Astrocyte (in vitro differentiated cells and primary cell): ENCODE measurements around the gene UBE2R2. TPM values are rescaled to one million over a fixed set of nuclear protein-coding genes. Genes with fewer than 3 reads are reported as not detected.
"Not testable (repeated sequence)": the region's sequence is repeated elsewhere in the genome, so short reads cannot be mapped to it uniquely, and the experiment has no call there.

Experiments used
- DNase-seq: peaks from one replicate; pipeline ENCODE4 v3.0.0-alpha.2; 2010; ENCODE audit warnings: low read depth
- FAIRE-seq: peaks from 2 replicates; lab custom pipeline; 2011; peaks lifted over from hg19 to GRCh38; lab: Jason Lieb, UNC
- H2AFZ ChIP-seq: 2 replicates; pipeline ENCODE4 v1.6.0; 2012; ENCODE audit warnings: low read depth, low read length, inconsistent platforms
- H3K27ac ChIP-seq: 2 replicates; pipeline ENCODE4 v1.5.1; 2011; ENCODE audit warnings: low read depth, low read length, inconsistent platforms
- H3K27me3 ChIP-seq: 2 replicates; pipeline ENCODE4 v1.6.0; 2011; ENCODE audit warnings: low read length, inconsistent platforms; ENCODE audit not compliant: insufficient read depth
- H3K36me3 ChIP-seq: 2 replicates; pipeline ENCODE4 v1.5.1; 2011; ENCODE audit warnings: low read length, inconsistent platforms; ENCODE audit not compliant: insufficient read depth
- H3K4me1 ChIP-seq: 2 replicates; pipeline ENCODE4 v1.5.1; 2011; ENCODE audit warnings: low read length, inconsistent platforms; ENCODE audit not compliant: insufficient read depth
- H3K4me2 ChIP-seq: 2 replicates; pipeline ENCODE4 v1.6.0; 2012; ENCODE audit warnings: low read length, inconsistent platforms
- H3K4me3 ChIP-seq: 2 replicates; pipeline ENCODE4 v1.5.1; 2011; ENCODE audit warnings: low read depth, mild to moderate bottlenecking, low read length, inconsistent platforms; ENCODE audit not compliant: insufficient read depth
- H3K79me2 ChIP-seq: 2 replicates; pipeline ENCODE4 v1.6.0; 2012; ENCODE audit warnings: mild to moderate bottlenecking, low read length, inconsistent platforms; ENCODE audit not compliant: insufficient read depth
- H3K9ac ChIP-seq: 2 replicates; pipeline ENCODE4 v1.6.0; 2012; ENCODE audit warnings: mild to moderate bottlenecking, low read length, inconsistent platforms
- H3K9me3 ChIP-seq: 2 replicates; pipeline ENCODE4 v1.5.1; 2012; ENCODE audit warnings: low read depth, mild to moderate bottlenecking, low read length, inconsistent platforms; ENCODE audit not compliant: insufficient read depth
- H4K20me1 ChIP-seq: 2 replicates; pipeline ENCODE4 v1.6.0; 2012; ENCODE audit warnings: low read length, inconsistent platforms; ENCODE audit not compliant: insufficient read depth
- H3K27ac Mint-ChIP-seq: one replicate; pipeline ENCODE4 v1.8.0; 2021; ENCODE audit warnings: mild to moderate bottlenecking, mixed read lengths; ENCODE audit not compliant: unreplicated experiment
- H3K27me3 Mint-ChIP-seq: one replicate; pipeline ENCODE4 v1.8.0; 2021; ENCODE audit warnings: low read depth, mixed read lengths; ENCODE audit not compliant: unreplicated experiment
- H3K36me3 Mint-ChIP-seq: one replicate; pipeline ENCODE4 v1.8.0; 2021; ENCODE audit warnings: low read depth, mixed read lengths; ENCODE audit not compliant: unreplicated experiment
- H3K4me1 Mint-ChIP-seq: one replicate; pipeline ENCODE4 v1.8.0; 2021; ENCODE audit warnings: low read depth, mixed read lengths; ENCODE audit not compliant: unreplicated experiment
- H3K4me3 Mint-ChIP-seq: one replicate; pipeline ENCODE4 v1.8.0; 2021; ENCODE audit warnings: mild to moderate bottlenecking, moderate library complexity, mixed read lengths; ENCODE audit not compliant: unreplicated experiment
- H3K9me3 Mint-ChIP-seq: one replicate; pipeline ENCODE4 v1.8.0; 2021; ENCODE audit warnings: mild to moderate bottlenecking, mixed read lengths; ENCODE audit not compliant: unreplicated experiment
- CTCF ChIP-seq: IDR thresholded peaks from 2 replicates; pipeline ENCODE4 v1.5.1; 2011; ENCODE audit warnings: low read depth, mild to moderate bottlenecking, inconsistent platforms, low read length, moderate library complexity; ENCODE audit not compliant: insufficient read depth
- EZH2 ChIP-seq: IDR thresholded peaks from 2 replicates; pipeline ENCODE4 v1.6.1; 2012; ENCODE audit warnings: mild to moderate bottlenecking, low read length, inconsistent platforms; ENCODE audit not compliant: insufficient read depth
- total RNA-seq: library from RNA; stranded (reverse); gene quantifications from 2 replicates; pipeline ENCODE4 v1.2.1, GENCODE V29; 2021

Gene UBE2R2
- total RNA-seq, 1 donor from 2014 or later: 48.7 TPM

DNA sequence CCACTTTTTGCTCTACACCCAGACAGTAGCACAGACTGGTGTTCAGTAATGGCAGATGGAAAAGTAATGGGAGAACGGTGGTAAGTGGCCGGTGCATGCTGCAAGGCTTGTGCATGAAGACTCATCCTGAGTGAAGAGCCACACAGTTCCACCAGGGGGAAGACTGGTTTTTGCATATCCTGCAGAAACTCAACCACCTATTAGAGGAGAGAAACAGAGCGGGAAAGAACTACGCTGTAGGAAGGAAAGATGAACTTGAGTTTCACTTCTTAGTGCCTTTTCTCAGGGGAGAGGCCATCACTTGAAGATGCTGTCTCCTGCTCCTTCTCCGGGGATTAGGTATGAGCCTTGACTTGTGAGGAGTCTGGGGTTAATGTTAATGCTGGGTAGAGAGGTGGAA is 31.0 kb upstream of the UBE2R2 start:
- no peak for TF ChIP-seq EZH2
- TF ChIP-seq CTCF: peak; percentile 8
- H3K4me3 ChIP-seq: no peak overlapping the region
- no peak overlapping the region for H2AFZ ChIP-seq
- DNase-seq: no peak
- peaks cover 7% of the 10 kb centered on the region for H3K4me1 Mint-ChIP-seq
- H3K9me3 Mint-ChIP-seq: peaks cover 3% of the 10 kb centered on the region
- peaks cover 5% of the 10 kb centered on the region for H3K4me1 ChIP-seq
- no peak overlapping the region for H3K9ac ChIP-seq
- no peak overlapping the region for H3K4me2 ChIP-seq
- peaks cover 3% of the 10 kb centered on the region for H3K9me3 ChIP-seq
- H3K4me3 Mint-ChIP-seq: no peak overlapping the region
- H3K27me3 Mint-ChIP-seq: peaks cover 22% of the 10 kb centered on the region
- H3K27me3 ChIP-seq: peaks cover 15% of the 10 kb centered on the region
- no peaks in the 10 kb centered on the region for H4K20me1 ChIP-seq
- peaks cover 6% of the 10 kb centered on the region for H3K36me3 Mint-ChIP-seq
- H3K27ac ChIP-seq: no peak overlapping the region
- no peak overlapping the region for H3K27ac Mint-ChIP-seq
- H3K79me2 ChIP-seq: no peaks in the 10 kb centered on the region
- H3K36me3 ChIP-seq: no peaks in the 10 kb centered on the region
- FAIRE-seq: peak; percentile 37

DNA sequence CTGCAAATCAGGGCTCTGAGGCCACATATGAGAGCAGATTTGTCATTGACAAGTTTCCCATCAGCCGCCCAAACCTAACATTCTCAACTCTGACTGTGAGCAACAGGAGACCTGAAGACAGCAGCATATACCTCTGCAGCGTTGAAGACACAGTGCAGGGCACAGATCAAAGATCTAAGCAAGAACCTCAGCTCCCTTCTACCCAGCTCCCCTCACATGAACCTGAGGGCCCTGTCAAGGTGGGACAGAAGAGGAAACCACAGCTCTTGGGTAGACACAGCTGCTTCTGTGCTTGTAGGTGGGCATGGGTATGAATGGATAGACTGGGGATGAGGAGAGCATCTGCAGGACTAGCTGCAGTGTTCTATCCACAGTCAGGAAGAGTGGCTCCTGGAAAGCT is 30.3 kb upstream of the UBE2R2 start:
- Mint-ChIP-seq H3K36me3 (peaks cover 6% of the 10 kb centered on the region), H3K4me1 (peaks cover 12% of the 10 kb centered on the region), H3K27ac (no peak overlapping the region), H3K9me3 (peaks cover 3% of the 10 kb centered on the region), H3K4me3 (no peak overlapping the region), H3K27me3 (peaks cover 21% of the 10 kb centered on the region)
- no peak overlapping the region for H3K4me3 ChIP-seq
- H3K79me2 ChIP-seq: no peaks in the 10 kb centered on the region
- DNase-seq (no peak), FAIRE-seq (no peak)
- H3K9ac ChIP-seq: no peak overlapping the region
- H3K4me2 ChIP-seq: no peak overlapping the region
- peaks cover 3% of the 10 kb centered on the region for H3K9me3 ChIP-seq
- no peaks in the 10 kb centered on the region for H3K36me3 ChIP-seq
- no peak for TF ChIP-seq EZH2
- TF ChIP-seq CTCF: no peak
- H3K27me3 ChIP-seq: peaks cover 15% of the 10 kb centered on the region
- no peak overlapping the region for H2AFZ ChIP-seq
- H3K27ac ChIP-seq: no peak overlapping the region
- peaks cover 10% of the 10 kb centered on the region for H3K4me1 ChIP-seq
- no peaks in the 10 kb centered on the region for H4K20me1 ChIP-seq

DNA sequence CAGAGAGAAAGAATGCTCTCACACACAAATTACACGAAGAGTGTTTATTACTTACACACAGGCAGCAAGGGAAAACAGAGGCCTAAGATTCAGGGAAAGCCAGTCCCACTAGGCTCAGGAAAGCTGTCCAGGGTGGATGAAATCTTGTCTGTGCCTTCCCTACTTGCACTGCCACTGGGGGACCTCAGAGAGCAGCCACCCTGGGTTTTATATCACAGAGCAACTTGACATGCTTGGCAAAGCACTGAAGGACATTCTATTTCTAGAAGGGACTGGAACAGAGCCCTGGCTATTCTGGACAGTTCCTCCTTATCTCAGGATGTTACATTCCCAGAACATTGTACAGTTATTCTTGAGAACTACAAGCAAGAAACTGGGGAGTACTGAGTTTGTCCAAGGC is 29.1 kb upstream of the UBE2R2 start:
- Histone ChIP-seq H3K4me2 (no peak overlapping the region), H3K4me3 (no peak overlapping the region), H3K36me3 (no peaks in the 10 kb centered on the region), H3K79me2 (no peaks in the 10 kb centered on the region), H3K27me3 (peaks cover 20% of the 10 kb centered on the region), H3K9ac (no peak overlapping the region), H4K20me1 (no peaks in the 10 kb centered on the region), H3K9me3 (peaks cover 3% of the 10 kb centered on the region), H3K4me1 (peaks cover 5% of the 10 kb centered on the region), H3K27ac (no peak overlapping the region), H2AFZ (no peak overlapping the region)
- H3K4me1 Mint-ChIP-seq: peaks cover 6% of the 10 kb centered on the region
- peaks cover 21% of the 10 kb centered on the region for H3K27me3 Mint-ChIP-seq
- DNase-seq (no peak), FAIRE-seq (no peak)
- H3K4me3 Mint-ChIP-seq: no peak overlapping the region
- peaks cover 6% of the 10 kb centered on the region for H3K36me3 Mint-ChIP-seq
- no peak overlapping the region for H3K27ac Mint-ChIP-seq
- no peak for TF ChIP-seq CTCF
- TF ChIP-seq EZH2: no peak
- H3K9me3 Mint-ChIP-seq: peaks cover 3% of the 10 kb centered on the region

DNA sequence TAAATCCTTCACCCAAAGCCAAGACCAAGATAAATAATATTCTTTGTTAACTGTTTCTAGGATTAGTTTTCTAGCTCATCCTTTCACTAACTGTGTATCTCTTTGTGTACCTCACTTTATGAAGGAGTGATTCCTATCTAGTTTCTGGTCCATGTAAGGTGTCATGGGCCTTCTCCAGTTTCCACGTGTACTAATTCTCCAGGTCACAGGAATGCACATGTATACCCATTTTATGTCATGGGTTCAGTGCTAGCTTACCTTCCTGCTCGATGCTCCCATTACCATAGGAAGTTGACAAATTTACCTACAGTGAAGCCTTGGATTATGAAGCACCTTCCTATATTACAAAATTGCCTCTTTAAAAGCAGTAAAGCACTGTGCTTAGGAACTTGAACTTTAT is 27.5 kb upstream of the UBE2R2 start:
- peaks cover 12% of the 10 kb centered on the region for H3K36me3 Mint-ChIP-seq
- H4K20me1 ChIP-seq, H3K79me2 ChIP-seq, H3K4me3 ChIP-seq, H3K9ac ChIP-seq, FAIRE-seq, H3K36me3 ChIP-seq, H3K4me1 Mint-ChIP-seq, H3K9me3 Mint-ChIP-seq, H3K27ac ChIP-seq, DNase-seq, H3K4me2 ChIP-seq, H3K4me1 ChIP-seq, H2AFZ ChIP-seq, H3K4me3 Mint-ChIP-seq, H3K27ac Mint-ChIP-seq, H3K9me3 ChIP-seq: not testable (repeated sequence)
- peaks cover 27% of the 10 kb centered on the region for H3K27me3 ChIP-seq
- peaks cover 36% of the 10 kb centered on the region for H3K27me3 Mint-ChIP-seq
